Hippocampal formation (tissue), 2 donors: ENCODE measurements around the gene ZBTB48.

Experiments
- DNase-seq, 2 donors: peaks; one replicate each; lab custom pipeline; 2025; lab: John Stamatoyannopoulos, UW

Gene ZBTB48

DNA sequence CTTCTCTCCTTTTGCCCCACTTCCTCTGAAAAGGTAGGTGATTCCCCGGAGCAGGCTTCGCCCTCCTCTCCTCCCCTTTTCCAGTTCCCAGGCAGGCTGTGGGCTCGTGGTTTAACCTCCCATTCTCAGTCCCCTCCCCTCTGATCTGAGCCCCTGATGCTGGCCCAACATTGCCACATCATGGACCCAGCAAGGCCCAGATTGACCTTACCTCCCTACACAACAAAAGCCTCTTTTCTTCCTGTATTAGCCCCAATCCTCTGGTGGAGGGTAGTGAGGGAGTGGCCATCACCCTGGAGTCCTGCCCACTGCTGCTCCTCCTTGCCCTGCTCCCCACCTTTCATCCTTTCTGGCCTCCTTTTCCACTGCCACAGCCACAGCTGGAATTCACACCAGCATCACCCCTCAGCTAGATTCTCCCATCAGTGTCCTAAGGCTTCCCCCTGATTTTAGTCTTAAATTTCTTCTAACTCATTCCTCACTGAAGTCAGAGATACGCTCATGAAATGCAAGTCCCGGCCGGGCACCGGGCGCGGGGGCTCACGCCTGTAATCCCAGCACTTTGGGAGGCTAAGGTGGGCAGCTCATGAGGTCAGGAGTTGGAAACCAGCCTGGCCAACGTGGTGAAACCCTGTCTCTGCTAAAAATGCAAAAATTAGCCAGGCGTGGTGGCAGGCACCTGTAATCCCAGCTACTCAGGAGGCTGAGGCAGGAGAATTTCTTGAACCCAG, 7.0 kb upstream of the ZBTB48 start:
- no peak for DNase-seq

DNA sequence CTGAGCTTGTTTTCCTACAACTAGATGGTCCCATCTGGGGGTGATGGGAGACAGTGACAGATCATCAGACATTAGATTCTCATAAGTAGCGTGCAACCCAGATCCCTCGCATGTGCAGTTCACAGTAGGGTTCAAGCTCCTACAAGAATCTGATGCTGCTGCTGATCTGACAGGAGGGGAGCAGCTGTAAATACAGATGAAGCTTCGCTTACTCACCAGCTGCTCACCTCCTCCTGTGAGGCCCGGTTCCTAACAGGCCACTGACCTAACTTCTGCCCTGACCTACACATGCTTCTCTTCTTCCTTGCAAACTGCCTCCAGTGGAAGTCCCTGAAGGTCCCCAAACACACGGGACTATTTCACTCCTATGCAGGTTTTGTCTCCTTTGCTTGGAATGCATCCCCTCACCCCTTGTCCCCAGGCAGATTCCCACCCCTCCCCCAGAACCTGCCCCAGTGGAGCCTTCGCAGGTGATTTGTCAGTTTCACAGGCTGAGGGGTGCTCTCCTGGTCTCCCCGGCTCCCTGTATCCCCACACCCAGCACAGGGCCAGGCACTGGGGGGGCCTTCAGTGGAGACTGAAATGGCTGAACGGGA, 5.7 kb upstream of the ZBTB48 start:
- DNase-seq: no peak

- no peak for DNase-seq
These were observed 5.0 kb upstream of the ZBTB48 start for GRCh38 chr1:6574818-6575217.

DNA sequence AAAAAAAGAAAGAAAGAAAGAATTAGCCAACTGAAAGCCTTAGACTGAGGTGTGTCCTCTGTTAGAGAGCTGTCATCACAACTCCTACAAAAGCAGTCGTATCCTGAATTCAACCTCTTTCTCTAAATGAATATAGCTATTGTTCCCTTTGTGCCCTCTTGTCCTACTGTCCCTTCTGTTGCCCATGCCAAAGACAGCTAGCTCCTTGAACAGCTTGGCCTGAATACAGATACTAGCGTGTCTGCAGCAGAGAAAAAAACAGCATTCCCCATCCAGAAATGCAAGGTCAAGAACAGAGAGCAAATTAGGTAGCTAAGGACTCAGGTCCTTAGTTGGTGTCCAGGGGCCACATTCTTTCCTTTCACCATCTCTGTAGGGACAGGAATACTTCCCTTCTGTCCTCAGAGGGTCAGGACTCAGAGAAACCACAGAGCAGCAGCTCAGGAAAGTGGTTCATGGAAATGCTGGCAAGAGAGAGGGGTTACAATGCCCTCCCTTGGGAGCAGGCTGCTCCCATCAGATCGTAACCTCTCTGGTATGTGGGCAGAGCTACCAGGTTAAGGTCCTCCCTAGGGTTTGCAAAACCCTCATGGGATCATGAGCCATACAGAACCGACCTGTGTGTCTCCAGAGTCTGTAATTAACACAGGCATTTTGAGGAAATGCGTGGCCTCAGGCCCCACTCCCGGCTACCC, 1.8 kb upstream of the ZBTB48 start:
- peak in 1 of 2 donors; percentile 13 for DNase-seq

- no peak for DNase-seq
These were observed 995 bp upstream of the ZBTB48 start for GRCh38 chr1:6578624-6579373.

GRCh38 chr1:6580119-6580592, 362 bp downstream of the ZBTB48 start:
- no peak for DNase-seq

GRCh38 chr1:6580593-6581409, 1.0 kb downstream of the ZBTB48 start:
- no peak for DNase-seq

GRCh38 chr1:6581561-6582305, 1.9 kb downstream of the ZBTB48 start:
- DNase-seq: no peak

DNA sequence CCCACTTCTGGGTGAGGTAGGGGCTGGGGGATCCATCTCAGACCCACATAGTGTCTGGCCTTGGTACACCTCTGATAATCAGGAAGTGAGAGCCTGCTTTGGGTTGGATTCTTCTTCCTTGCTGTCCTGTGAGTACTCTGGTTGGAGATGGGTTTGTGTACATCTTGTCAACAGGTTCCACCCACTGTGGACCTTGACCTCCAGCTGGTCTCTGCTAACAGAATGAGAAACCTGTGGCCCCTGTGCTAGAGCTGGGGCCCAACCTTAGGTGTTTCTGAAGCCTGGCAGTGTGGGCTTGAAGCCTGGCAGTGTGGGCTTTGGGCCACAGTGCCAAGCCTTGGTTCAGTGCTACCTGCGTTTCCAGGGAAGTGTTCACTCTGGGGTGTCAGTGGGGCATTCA, 2.6 kb downstream of the ZBTB48 start:
- no peak for DNase-seq

DNA sequence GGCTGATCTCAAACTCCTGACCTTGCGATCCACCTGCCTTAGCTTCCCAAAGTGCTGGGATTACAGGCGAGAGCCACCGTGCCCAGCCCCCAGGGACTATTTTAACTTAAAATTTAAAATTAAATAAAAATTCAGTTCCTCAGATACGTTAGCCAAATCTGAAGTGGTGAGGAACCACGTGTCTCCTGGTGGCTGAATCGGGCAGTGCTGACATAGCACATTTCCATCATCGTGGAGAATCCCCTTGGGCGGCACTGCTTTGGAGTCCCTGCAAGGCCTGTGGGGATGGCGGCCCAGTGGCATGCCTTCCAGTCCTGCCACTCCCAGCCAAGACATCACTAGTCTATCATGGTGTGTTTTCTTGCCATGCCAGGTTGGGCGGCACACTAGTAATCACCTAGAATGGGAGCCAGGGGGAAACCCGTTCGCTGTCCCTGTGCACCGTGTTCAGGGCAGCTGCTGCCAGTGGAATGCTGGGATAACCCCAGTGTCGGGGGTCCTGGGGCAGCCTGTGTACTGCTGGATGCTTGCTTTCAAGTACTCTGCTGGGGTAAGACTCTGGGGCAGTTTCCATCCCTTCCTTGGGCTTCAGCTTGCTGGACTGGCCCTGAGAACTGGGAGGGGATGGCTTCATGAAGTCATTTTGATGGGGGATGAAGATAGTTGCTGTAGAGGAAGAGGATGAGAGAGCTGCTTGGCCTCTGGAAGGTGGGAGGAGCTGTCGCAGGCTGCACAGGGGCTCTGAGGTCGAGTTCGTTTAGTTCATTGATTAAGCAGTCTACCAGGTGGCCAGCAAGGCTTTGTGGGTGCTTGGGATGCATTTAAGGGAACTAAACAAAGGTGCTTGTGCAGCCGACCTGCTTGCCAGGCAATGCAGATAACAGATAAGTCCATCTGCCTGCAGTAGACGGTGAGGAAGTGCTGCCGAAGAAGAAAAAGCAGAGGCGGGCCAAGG, 4.6 kb downstream of the ZBTB48 start:
- DNase-seq: no peak

DNA sequence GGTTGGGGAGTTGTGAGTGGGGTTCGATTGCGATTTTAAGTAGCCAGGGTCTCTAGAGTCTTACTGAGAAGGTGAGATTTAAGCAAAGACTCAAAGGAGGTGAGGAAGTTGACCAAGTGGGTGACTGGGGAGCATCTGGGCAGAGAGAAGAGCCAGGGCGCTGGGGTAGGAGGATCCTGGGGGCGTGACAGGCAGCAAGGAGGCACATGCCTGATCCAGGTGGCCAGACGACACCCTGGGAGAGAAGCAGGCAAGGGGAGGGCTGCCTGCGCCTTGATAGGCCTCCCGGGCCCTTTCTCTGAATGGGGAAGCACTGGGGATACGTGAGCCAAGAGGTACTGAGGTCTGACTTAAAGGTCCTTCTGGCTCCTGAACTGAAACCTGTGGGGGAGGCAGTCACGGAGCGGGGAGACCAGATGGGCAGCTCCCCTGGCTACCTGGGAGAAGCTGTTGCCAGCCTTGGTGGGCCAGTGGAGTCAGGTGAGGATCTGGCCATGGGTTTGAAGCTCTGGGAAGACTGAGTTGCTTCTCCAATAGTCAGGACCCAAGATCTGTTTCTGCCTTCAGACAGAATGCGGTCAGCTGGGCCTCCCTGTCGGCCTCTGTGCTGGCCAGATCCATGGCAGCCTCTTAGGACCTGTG, 5.4 kb downstream of the ZBTB48 start:
- no peak for DNase-seq

DNA sequence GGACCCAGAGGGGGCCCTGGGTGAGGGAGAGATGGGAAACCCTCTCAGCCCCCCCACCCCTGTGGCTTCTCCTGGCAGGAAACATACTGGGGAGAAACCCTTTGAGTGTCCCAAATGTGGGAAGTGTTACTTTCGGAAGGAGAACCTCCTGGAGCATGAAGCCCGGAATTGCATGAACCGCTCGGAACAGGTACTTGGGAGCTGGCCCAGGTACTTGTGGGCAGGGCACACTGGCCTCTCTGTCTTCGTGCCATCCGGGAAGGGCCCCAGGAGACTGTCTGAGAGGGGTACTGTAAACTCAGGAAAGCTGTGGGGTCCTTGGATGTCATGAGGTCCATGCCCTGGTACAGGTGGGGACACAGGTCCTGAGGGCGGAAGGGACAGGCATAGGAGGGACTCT, 6.0 kb downstream of the ZBTB48 start:
- DNase-seq: no peak

DNA sequence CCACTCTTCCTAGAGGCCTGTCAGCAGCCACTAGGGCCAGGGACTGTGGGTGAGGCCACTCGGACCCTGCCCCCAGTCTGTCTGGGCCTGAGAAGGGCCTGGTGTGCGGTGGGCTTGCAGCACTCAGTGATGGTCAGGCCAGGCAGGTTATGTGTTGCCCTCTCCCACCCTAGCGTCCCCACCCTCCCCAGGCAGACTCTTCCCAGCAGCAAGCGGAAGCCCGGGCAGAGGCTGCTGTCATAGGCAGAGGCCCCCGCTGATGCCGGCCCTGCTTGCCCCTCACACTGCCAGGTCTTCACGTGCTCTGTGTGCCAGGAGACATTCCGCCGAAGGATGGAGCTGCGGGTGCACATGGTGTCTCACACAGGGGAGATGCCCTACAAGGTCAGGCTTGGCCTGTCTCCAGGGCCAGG, 6.6 kb downstream of the ZBTB48 start:
- DNase-seq: no peak

DNA sequence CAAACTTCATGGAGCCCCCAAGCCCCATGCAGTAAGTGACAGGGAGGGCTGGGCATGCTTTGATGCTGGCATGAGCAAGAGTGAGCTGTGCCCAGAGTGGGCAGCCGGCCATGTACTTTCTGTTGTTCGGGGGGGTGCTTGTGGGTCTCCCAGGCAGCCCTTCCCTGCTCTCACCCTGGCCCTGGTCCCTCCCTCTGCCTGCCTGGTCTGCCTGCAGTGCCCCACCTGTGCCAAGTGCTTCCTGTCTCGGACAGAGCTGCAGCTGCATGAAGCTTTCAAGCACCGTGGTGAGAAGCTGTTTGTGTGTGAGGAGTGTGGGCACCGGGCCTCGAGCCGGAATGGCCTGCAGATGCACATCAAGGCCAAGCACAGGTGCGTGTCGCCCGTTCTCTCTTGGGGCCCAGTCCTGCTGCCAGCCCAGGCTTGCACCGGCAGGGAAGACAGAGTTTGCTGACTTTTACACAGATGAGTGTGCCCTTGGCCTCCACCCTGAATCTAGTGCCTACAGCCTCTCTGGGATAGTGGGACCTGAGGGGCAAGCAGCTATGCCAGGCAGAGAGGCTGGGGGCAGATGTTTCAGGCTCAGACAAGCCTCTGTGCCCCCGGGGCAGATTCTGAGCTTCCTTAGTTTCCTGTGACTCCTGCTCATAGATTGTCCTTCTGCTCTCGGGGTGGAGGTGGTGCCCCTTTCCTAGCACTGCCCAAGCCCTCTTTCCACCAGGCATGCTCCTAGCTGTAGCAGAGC, 7.6 kb downstream of the ZBTB48 start:
- peak; percentile 69 to 74 for DNase-seq

GRCh38 chr1:6588128-6588892, 8.5 kb downstream of the ZBTB48 start:
- DNase-seq: no peak

DNA sequence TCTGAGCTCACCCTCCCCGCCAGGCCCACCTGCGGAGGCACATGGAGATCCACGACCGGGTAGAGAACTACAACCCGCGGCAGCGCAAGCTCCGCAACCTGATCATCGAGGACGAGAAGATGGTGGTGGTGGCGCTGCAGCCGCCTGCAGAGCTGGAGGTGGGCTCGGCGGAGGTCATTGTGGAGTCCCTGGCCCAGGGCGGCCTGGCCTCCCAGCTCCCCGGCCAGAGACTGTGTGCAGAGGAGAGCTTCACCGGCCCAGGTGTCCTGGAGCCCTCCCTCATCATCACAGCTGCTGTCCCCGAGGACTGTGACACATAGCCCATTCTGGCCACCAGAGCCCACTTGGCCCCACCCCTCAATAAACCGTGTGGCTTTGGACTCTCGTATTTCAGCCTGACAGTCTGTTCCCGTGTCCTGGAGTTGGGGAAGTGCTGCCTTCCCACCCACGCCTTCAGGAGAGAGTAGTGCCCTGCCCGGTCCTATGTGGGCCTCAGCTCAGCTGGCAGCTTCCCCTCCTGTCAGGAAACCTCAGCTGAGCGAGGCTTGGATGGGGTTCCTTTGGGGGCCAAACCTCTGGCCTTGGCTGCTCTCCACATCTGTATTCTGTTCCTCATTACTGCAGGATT, 9.2 kb downstream of the ZBTB48 start:
- DNase-seq: no peak

GRCh38 chr1:6590046-6590445, 10.3 kb downstream of the ZBTB48 start:
- DNase-seq: no peak
